ENCODE data around the gene HOXB2. TPM values are rescaled to one million over a fixed set of nuclear protein-coding genes. Genes with fewer than 3 reads are reported as not detected.

Gene HOXB2
- total RNA-seq, 1 experiment from 2014 or later: 3.7 TPM

DNA sequence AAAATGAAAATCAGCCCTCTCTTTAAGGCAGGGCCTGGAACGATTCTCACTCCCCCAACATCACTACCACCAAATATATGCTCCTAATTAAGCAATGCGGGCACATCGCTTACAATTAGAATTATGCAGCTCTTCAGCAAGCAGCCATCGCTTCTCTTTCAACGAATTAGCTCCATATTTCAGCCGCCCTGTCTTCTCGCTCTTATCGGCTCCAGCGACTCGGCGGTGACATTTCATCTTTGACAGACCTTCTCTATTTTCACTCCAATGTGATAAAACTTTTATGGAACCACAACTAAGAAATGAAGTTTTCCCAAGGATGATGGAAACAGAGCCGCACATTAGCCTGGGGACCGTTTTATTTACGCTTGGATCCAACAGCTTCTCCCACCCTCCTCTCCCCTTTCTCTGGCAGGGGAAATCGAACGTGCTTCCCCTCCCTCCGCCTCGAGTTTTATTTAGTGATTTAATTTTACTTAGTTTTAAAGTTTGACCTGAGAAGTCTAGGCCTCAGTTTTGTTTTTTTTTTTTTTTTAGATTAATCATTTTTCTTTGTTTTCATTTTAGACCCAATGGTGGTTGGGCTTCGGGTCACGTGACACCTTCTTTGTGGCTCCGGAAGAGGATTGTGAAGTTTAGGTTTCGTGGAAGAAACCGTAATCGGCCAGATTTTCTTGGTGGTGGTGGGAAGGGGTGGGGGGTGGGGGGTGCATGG, 3.1 kb upstream of the HOXB2 start:
- TF ChIP-seq, protein P1, sequence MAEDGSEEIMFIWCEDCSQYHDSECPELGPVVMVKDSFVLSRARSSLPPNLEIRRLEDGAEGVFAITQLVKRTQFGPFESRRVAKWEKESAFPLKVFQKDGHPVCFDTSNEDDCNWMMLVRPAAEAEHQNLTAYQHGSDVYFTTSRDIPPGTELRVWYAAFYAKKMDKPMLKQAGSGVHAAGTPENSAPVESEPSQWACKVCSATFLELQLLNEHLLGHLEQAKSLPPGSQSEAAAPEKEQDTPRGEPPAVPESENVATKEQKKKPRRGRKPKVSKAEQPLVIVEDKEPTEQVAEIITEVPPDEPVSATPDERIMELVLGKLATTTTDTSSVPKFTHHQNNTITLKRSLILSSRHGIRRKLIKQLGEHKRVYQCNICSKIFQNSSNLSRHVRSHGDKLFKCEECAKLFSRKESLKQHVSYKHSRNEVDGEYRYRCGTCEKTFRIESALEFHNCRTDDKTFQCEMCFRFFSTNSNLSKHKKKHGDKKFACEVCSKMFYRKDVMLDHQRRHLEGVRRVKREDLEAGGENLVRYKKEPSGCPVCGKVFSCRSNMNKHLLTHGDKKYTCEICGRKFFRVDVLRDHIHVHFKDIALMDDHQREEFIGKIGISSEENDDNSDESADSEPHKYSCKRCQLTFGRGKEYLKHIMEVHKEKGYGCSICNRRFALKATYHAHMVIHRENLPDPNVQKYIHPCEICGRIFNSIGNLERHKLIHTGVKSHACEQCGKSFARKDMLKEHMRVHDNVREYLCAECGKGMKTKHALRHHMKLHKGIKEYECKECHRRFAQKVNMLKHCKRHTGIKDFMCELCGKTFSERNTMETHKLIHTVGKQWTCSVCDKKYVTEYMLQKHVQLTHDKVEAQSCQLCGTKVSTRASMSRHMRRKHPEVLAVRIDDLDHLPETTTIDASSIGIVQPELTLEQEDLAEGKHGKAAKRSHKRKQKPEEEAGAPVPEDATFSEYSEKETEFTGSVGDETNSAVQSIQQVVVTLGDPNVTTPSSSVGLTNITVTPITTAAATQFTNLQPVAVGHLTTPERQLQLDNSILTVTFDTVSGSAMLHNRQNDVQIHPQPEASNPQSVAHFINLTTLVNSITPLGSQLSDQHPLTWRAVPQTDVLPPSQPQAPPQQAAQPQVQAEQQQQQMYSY (CRISPR knock-in tag; IDR thresholded peaks at IDR 0.05): no peak
- TF ChIP-seq TEAD4 (CRISPR knock-in tag; IDR thresholded peaks at IDR 0.05): no peak
- TF ChIP-seq, protein P2, sequence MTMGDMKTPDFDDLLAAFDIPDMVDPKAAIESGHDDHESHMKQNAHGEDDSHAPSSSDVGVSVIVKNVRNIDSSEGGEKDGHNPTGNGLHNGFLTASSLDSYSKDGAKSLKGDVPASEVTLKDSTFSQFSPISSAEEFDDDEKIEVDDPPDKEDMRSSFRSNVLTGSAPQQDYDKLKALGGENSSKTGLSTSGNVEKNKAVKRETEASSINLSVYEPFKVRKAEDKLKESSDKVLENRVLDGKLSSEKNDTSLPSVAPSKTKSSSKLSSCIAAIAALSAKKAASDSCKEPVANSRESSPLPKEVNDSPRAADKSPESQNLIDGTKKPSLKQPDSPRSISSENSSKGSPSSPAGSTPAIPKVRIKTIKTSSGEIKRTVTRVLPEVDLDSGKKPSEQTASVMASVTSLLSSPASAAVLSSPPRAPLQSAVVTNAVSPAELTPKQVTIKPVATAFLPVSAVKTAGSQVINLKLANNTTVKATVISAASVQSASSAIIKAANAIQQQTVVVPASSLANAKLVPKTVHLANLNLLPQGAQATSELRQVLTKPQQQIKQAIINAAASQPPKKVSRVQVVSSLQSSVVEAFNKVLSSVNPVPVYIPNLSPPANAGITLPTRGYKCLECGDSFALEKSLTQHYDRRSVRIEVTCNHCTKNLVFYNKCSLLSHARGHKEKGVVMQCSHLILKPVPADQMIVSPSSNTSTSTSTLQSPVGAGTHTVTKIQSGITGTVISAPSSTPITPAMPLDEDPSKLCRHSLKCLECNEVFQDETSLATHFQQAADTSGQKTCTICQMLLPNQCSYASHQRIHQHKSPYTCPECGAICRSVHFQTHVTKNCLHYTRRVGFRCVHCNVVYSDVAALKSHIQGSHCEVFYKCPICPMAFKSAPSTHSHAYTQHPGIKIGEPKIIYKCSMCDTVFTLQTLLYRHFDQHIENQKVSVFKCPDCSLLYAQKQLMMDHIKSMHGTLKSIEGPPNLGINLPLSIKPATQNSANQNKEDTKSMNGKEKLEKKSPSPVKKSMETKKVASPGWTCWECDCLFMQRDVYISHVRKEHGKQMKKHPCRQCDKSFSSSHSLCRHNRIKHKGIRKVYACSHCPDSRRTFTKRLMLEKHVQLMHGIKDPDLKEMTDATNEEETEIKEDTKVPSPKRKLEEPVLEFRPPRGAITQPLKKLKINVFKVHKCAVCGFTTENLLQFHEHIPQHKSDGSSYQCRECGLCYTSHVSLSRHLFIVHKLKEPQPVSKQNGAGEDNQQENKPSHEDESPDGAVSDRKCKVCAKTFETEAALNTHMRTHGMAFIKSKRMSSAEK (CRISPR knock-in tag; IDR thresholded peaks at IDR 0.05; ENCODE audit: borderline replicate concordance): no peak
- TF ChIP-seq, protein P3, sequence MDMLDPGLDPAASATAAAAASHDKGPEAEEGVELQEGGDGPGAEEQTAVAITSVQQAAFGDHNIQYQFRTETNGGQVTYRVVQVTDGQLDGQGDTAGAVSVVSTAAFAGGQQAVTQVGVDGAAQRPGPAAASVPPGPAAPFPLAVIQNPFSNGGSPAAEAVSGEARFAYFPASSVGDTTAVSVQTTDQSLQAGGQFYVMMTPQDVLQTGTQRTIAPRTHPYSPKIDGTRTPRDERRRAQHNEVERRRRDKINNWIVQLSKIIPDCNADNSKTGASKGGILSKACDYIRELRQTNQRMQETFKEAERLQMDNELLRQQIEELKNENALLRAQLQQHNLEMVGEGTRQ (CRISPR knock-in tag; IDR thresholded peaks at IDR 0.05): peak; percentile 77
- TF ChIP-seq OVOL2 (CRISPR knock-in tag; IDR thresholded peaks at IDR 0.05; ENCODE audit: borderline replicate concordance): no peak
- no peak for TF ChIP-seq FOXK1 (CRISPR knock-in tag; IDR thresholded peaks at IDR 0.05)
- TF ChIP-seq, protein P4, sequence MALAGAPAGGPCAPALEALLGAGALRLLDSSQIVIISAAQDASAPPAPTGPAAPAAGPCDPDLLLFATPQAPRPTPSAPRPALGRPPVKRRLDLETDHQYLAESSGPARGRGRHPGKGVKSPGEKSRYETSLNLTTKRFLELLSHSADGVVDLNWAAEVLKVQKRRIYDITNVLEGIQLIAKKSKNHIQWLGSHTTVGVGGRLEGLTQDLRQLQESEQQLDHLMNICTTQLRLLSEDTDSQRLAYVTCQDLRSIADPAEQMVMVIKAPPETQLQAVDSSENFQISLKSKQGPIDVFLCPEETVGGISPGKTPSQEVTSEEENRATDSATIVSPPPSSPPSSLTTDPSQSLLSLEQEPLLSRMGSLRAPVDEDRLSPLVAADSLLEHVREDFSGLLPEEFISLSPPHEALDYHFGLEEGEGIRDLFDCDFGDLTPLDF (CRISPR knock-in tag; IDR thresholded peaks at IDR 0.05): no peak
- TF ChIP-seq, protein P5, sequence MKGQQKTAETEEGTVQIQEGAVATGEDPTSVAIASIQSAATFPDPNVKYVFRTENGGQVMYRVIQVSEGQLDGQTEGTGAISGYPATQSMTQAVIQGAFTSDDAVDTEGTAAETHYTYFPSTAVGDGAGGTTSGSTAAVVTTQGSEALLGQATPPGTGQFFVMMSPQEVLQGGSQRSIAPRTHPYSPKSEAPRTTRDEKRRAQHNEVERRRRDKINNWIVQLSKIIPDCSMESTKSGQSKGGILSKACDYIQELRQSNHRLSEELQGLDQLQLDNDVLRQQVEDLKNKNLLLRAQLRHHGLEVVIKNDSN (CRISPR knock-in tag; IDR thresholded peaks at IDR 0.05): peak; percentile 66; the same call in 1 of the 2 replicates
- ATAC-seq (no peak), DNase-seq (ENCODE audit: low spot score) (no peak)
- Mint-ChIP-seq H3K4me3 (peak overlapping the region; percentile 41), H3K9me3 (no peaks in the 10 kb centered on the region), H3K4me1 (peaks cover 70% of the 10 kb centered on the region), H3K27ac (no peak overlapping the region), H3K36me3 (no peaks in the 10 kb centered on the region), H3K27me3 (ENCODE audit: low read depth) (peaks cover 99% of the 10 kb centered on the region; the same call in 1 of the 2 replicates)
- CTCF ChIA-PET: interaction anchor here (0.9 to 2.3 kb wide), 5 partner anchors 43 to 212 kb away, joined by 3 to 8 read pairs (median 4); no protein-coding TSS in a partner anchor
- POLR2A ChIA-PET: no interaction called here

DNA sequence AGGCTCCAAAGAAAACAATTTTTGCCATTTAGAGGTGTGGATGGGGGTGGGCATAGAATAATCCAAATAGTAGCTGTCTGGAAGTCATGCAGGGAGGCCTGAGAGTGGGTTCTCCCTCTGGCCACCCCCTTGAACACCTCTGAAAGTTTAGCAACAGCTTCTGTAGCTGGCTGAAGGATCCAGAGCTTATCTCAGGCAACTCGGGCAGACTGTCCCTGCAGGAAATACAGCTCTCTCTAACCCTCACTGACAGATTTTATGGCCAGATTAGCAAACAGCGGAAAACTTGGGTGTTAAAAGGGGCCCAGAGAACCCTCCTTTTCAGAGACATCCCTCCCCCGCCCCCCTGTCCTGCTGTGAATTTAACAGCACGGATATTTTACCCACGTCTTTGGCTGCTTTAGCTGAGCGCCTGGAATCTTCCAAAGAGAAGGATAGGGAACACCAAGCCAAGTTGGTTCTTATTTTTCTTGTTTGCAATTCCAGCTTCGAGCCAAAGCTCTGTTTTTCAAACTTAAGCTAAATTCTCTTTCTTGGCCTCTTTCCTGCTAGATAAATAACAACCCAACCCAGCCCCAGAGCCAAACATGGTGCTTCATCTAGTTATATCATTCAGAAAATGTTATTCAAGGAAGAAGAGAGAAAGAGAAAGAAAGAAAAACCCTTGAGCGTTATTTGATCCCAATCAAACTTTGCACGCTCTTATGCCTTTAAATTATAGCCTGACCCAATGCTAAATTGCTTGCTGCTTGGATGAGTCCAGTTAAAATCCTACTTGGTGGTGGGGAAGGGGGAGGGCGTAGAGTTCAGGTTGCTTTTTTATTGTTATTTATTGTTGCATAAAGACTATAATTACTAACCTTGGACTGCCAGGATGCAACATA, 2.3 kb upstream of the HOXB2 start:
- Mint-ChIP-seq H3K27ac (no peak overlapping the region), H3K4me1 (peaks cover 74% of the 10 kb centered on the region), H3K4me3 (peak overlapping the region; percentile 41), H3K9me3 (no peaks in the 10 kb centered on the region), H3K27me3 (ENCODE audit: low read depth) (peaks cover 99% of the 10 kb centered on the region; the same call in 1 of the 2 replicates), H3K36me3 (no peaks in the 10 kb centered on the region)
- DNase-seq (ENCODE audit: low spot score): no peak
- ChIA-PET CTCF (interaction anchor here (0.6 to 2.3 kb wide), 11 partner anchors 17 to 286 kb away, joined by 3 to 8 read pairs (median 4); no protein-coding TSS in a partner anchor), POLR2A (interaction anchor here (0.5 to 1.0 kb wide), 2 partner anchors 18 to 163 kb away, joined by 3 to 4 read pairs; no protein-coding TSS in a partner anchor)
- ATAC-seq: no peak
- TF ChIP-seq, protein P6, sequence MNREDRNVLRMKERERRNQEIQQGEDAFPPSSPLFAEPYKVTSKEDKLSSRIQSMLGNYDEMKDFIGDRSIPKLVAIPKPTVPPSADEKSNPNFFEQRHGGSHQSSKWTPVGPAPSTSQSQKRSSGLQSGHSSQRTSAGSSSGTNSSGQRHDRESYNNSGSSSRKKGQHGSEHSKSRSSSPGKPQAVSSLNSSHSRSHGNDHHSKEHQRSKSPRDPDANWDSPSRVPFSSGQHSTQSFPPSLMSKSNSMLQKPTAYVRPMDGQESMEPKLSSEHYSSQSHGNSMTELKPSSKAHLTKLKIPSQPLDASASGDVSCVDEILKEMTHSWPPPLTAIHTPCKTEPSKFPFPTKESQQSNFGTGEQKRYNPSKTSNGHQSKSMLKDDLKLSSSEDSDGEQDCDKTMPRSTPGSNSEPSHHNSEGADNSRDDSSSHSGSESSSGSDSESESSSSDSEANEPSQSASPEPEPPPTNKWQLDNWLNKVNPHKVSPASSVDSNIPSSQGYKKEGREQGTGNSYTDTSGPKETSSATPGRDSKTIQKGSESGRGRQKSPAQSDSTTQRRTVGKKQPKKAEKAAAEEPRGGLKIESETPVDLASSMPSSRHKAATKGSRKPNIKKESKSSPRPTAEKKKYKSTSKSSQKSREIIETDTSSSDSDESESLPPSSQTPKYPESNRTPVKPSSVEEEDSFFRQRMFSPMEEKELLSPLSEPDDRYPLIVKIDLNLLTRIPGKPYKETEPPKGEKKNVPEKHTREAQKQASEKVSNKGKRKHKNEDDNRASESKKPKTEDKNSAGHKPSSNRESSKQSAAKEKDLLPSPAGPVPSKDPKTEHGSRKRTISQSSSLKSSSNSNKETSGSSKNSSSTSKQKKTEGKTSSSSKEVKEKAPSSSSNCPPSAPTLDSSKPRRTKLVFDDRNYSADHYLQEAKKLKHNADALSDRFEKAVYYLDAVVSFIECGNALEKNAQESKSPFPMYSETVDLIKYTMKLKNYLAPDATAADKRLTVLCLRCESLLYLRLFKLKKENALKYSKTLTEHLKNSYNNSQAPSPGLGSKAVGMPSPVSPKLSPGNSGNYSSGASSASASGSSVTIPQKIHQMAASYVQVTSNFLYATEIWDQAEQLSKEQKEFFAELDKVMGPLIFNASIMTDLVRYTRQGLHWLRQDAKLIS (CRISPR knock-in tag; IDR thresholded peaks at IDR 0.05; ENCODE audit: borderline replicate concordance): no peak
- TF ChIP-seq MYBL2 (CRISPR knock-in tag; IDR thresholded peaks at IDR 0.05): no peak
- TF ChIP-seq, protein P7, sequence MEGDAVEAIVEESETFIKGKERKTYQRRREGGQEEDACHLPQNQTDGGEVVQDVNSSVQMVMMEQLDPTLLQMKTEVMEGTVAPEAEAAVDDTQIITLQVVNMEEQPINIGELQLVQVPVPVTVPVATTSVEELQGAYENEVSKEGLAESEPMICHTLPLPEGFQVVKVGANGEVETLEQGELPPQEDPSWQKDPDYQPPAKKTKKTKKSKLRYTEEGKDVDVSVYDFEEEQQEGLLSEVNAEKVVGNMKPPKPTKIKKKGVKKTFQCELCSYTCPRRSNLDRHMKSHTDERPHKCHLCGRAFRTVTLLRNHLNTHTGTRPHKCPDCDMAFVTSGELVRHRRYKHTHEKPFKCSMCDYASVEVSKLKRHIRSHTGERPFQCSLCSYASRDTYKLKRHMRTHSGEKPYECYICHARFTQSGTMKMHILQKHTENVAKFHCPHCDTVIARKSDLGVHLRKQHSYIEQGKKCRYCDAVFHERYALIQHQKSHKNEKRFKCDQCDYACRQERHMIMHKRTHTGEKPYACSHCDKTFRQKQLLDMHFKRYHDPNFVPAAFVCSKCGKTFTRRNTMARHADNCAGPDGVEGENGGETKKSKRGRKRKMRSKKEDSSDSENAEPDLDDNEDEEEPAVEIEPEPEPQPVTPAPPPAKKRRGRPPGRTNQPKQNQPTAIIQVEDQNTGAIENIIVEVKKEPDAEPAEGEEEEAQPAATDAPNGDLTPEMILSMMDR (IDR thresholded peaks at IDR 0.05): no peak
- TF ChIP-seq ZBTB21 (CRISPR knock-in tag; IDR thresholded peaks at IDR 0.05; ENCODE audit: borderline replicate concordance): no peak
- no peak for TF ChIP-seq PRRX2 (CRISPR knock-in tag; IDR thresholded peaks at IDR 0.05)

Data from WTC11 (cell line).